DOHH2 (cell line): Measurements from ENCODE around the gene FAU.

Experiments
- H3F3A ChIP-seq: fragments of 200-600 bp; sonication (generic), shearing (Covaris generic); 2 replicates; pipeline ENCODE4 v1.6.0; 2016; ENCODE audit warnings: antibody characterized with exemption, mild to moderate bottlenecking; ENCODE audit not compliant: control insufficient read depth, insufficient read depth
- H3K27ac ChIP-seq: fragments of 200-600 bp; sonication (generic); 2 replicates; pipeline ENCODE4 v1.5.1; 2014; ENCODE audit warnings: low read depth, mild to moderate bottlenecking, low read length, moderate library complexity
- H3K27me3 ChIP-seq: fragments of 200-600 bp; sonication (generic); 2 replicates; pipeline ENCODE4 v1.6.1; 2014; ENCODE audit warnings: mild to moderate bottlenecking, low read length, mixed read lengths; ENCODE audit not compliant: control insufficient read depth
- H3K36me3 ChIP-seq: fragments of 200-600 bp; sonication (generic); 2 replicates; pipeline ENCODE4 v1.6.1; 2014; ENCODE audit warnings: mild to moderate bottlenecking, low read length, moderate library complexity, mixed read lengths; ENCODE audit not compliant: control insufficient read depth
- H3K4me1 ChIP-seq: fragments of 200-600 bp; sonication (generic); 2 replicates; pipeline ENCODE4 v1.6.1; 2014; ENCODE audit warnings: mild to moderate bottlenecking, low read length, mixed read lengths; ENCODE audit not compliant: control insufficient read depth
- H3K4me2 ChIP-seq: fragments of 200-600 bp; sonication (generic); 2 replicates; pipeline ENCODE4 v1.6.0; 2014; ENCODE audit warnings: mild to moderate bottlenecking, low read length, moderate library complexity
- H3K4me3 ChIP-seq: fragments of 200-600 bp; sonication (generic); 2 replicates; pipeline ENCODE4 v1.5.1; 2014; ENCODE audit warnings: mild to moderate bottlenecking, low read length, mixed read lengths
- H3K79me2 ChIP-seq: fragments of 200-600 bp; sonication (generic); 2 replicates; pipeline ENCODE4 v1.6.1; 2014; ENCODE audit warnings: mild to moderate bottlenecking, low read length, mixed read lengths; ENCODE audit not compliant: control insufficient read depth
- H3K9me2 ChIP-seq: fragments of 200-600 bp; sonication (generic); replicated peaks from 2 replicates; pipeline ENCODE4 v1.6.1; 2014; ENCODE audit warnings: mild to moderate bottlenecking, low read length, mixed read lengths; ENCODE audit not compliant: control insufficient read depth
- H3K9me3 ChIP-seq: fragments of 200-600 bp; sonication (generic); 2 replicates; pipeline ENCODE4 v1.6.1; 2014; ENCODE audit warnings: antibody characterized with exemption, low read length, mixed read lengths; ENCODE audit not compliant: control insufficient read depth, insufficient read depth
- H4K20me1 ChIP-seq: fragments of 200-600 bp; sonication (generic); 2 replicates; pipeline ENCODE4 v1.6.0; 2014; ENCODE audit warnings: low read depth, mild to moderate bottlenecking, antibody characterized with exemption, low read length, moderate library complexity; ENCODE audit not compliant: control insufficient read depth, insufficient read depth
- EZH2phosphoT487 ChIP-seq: fragments of 200-600 bp; sonication (generic); IDR thresholded peaks from 2 replicates; pipeline ENCODE4 v1.6.1; 2017; ENCODE audit warnings: borderline replicate concordance, mild to moderate bottlenecking, antibody characterized with exemption, low read length, moderate library complexity, mixed read lengths
- TF ChIP-seq, protein P1 (sequence below): fragments of 200-600 bp; sonication (generic); IDR thresholded peaks from one replicate; pipeline ENCODE4 v1.5.1; 2014; ENCODE audit warnings: antibody characterized with exemption, mild to moderate bottlenecking, low read depth, low read length; ENCODE audit not compliant: poor library complexity, severe bottlenecking

Gene FAU

DNA sequence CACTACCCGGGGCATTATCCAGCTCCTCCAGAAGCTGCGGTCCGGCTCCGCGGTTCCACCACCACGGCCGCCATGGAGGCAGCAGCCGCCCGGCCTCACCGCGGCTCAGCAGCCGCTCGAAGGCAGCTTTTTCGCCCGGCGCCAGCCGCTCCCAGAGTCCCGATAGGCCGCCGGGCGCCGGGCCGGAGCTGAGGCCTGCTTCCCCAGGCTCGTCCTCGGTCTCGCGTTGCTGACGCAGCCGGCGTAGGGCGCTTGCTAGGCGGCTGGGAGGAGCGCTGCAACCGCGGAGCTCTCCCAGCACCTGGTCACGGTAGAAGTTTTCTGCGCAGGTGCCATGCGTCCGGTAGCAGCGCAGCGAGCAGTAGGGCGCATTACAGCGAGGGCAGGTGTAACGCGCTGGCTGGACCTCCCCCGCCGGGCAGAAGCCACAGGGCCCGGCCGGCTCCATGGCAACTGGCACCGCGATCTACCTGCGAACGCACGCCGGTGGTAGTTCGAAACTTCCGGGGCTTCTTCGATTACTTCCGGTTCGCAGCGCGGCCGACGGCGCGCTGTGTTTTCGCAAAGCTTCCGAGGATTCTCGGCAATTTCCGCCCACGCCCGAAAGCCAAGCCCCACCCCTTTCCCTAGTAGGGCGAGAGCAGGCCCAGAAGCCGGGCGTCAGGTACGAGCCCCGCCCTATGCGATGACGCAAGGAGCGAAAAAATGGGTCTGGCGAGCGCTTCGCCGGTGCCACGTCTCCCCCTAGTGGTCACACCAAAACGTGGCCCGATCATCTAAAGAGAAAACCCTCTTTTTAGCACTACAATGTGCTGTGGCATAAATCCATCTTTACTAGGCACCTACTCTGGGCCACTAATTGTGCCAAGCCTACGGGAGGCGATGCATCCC, 4.5 kb downstream of the FAU start, which contains the start of gene ZNHIT2:
ZNHIT2 (minus strand) TSS at position 496 of the 891 bp plus-strand sequence; CDS start at position 448, 48 bp downstream.
- peak within 1 kb of the TSS; percentile 86 for H3K27ac ChIP-seq
- TF ChIP-seq EZH2phosphoT487, result no peak
- TF ChIP-seq, protein P1, sequence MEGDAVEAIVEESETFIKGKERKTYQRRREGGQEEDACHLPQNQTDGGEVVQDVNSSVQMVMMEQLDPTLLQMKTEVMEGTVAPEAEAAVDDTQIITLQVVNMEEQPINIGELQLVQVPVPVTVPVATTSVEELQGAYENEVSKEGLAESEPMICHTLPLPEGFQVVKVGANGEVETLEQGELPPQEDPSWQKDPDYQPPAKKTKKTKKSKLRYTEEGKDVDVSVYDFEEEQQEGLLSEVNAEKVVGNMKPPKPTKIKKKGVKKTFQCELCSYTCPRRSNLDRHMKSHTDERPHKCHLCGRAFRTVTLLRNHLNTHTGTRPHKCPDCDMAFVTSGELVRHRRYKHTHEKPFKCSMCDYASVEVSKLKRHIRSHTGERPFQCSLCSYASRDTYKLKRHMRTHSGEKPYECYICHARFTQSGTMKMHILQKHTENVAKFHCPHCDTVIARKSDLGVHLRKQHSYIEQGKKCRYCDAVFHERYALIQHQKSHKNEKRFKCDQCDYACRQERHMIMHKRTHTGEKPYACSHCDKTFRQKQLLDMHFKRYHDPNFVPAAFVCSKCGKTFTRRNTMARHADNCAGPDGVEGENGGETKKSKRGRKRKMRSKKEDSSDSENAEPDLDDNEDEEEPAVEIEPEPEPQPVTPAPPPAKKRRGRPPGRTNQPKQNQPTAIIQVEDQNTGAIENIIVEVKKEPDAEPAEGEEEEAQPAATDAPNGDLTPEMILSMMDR, result peak; percentile 83
- H3K36me3 ChIP-seq, result peaks cover 81% of the 10 kb centered on the region
- H3K4me1 ChIP-seq, result peaks cover 74% of the 10 kb centered on the region
- H3K4me2 ChIP-seq, result peak within 1 kb of the TSS; percentile 91
- H3K9me3 ChIP-seq, result no peaks in the 10 kb centered on the region
- no peaks in the 10 kb centered on the region for H3K9me2 ChIP-seq
- peak within 1 kb of the TSS; percentile 85 for H3K4me3 ChIP-seq
- no peaks in the 10 kb centered on the region for H3K27me3 ChIP-seq
- peaks cover 45% of the 10 kb centered on the region for H3F3A ChIP-seq
- H3K79me2 ChIP-seq, result peaks cover 80% of the 10 kb centered on the region
- H4K20me1 ChIP-seq, result peaks cover 3% of the 10 kb centered on the region; the same call in 1 of the 2 replicates

GRCh38 chr11:65116370-65117205, 5.3 kb downstream of the FAU start:
- Histone ChIP-seq H3F3A (peaks cover 45% of the 10 kb centered on the region), H3K9me3 (no peaks in the 10 kb centered on the region), H3K4me1 (peaks cover 74% of the 10 kb centered on the region), H3K27me3 (no peaks in the 10 kb centered on the region), H3K4me2 (peak overlapping the region; percentile 91), H4K20me1 (peaks cover 3% of the 10 kb centered on the region; the same call in 1 of the 2 replicates), H3K36me3 (peaks cover 76% of the 10 kb centered on the region), H3K27ac (peak overlapping the region; percentile 80), H3K4me3 (peak overlapping the region; percentile 85), H3K79me2 (peaks cover 77% of the 10 kb centered on the region), H3K9me2 (no peaks in the 10 kb centered on the region)
- TF ChIP-seq EZH2phosphoT487, result no peak
- TF ChIP-seq, protein P1, result no peak

DNA sequence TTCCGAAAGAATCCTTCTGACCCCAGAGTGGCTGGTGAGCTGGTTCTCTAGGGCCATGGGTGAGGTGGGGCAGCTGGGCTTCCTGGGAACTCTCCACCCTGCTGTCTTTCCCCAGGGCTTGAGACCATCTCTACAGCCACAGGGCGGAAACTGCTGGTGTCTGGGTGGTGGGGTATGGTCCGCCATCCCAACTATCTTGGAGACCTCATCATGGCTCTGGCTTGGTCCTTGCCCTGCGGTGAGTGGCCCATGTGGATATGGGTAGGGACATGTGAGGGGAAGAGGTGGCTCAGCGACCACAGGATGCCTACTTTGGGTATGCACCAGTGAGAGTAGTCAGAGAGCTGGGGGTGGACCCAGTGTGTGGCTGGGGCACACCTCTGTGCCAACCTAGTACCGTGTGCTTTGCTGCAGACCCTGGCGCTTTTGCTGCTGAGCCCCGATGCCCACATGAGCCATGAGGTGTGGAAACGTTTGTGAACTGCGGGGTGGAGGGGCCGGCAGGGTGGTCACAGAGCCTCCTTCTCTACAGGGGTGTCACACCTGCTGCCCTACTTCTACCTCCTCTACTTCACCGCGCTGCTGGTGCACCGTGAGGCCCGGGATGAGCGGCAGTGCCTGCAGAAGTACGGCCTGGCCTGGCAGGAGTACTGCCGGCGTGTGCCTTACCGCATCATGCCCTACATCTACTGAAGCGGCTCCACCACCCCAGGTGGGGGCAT, 6.4 kb downstream of the FAU start:
- no peaks in the 10 kb centered on the region for H3K9me3 ChIP-seq
- H3K79me2 ChIP-seq, result peaks cover 67% of the 10 kb centered on the region
- H3K27ac ChIP-seq, result no peak overlapping the region
- peak overlapping the region; percentile 85 for H3K4me3 ChIP-seq
- H4K20me1 ChIP-seq, result no peaks in the 10 kb centered on the region; the same call in 1 of the 2 replicates
- H3F3A ChIP-seq, result peaks cover 39% of the 10 kb centered on the region
- no peaks in the 10 kb centered on the region for H3K9me2 ChIP-seq
- H3K36me3 ChIP-seq, result peaks cover 74% of the 10 kb centered on the region
- TF ChIP-seq, protein P1, result no peak
- TF ChIP-seq EZH2phosphoT487, result no peak
- no peaks in the 10 kb centered on the region for H3K27me3 ChIP-seq
- peak overlapping the region; percentile 91 for H3K4me2 ChIP-seq
- H3K4me1 ChIP-seq, result peaks cover 78% of the 10 kb centered on the region
